WTC11 (cell line): ENCODE results near the gene ANO8.

ENCODE experiments used
- GABPB1 ChIP-seq: sonication (generic); formaldehyde crosslinking; IDR thresholded peaks from 2 replicates; pipeline ENCODE4 v1.8.1; 2023; ENCODE audit warnings: mild to moderate bottlenecking, missing genetic modification reagents
- IRF2 ChIP-seq: sonication (generic); formaldehyde crosslinking; IDR thresholded peaks from 2 replicates; pipeline ENCODE4 v1.8.0; 2022; ENCODE audit warnings: low read depth, missing genetic modification reagents, borderline replicate concordance
- JUN ChIP-seq: sonication (generic); formaldehyde crosslinking; IDR thresholded peaks from 2 replicates; pipeline ENCODE4 v1.8.0; 2023; ENCODE audit warnings: mild to moderate bottlenecking, missing genetic modification reagents
- SP1 ChIP-seq: sonication (generic); formaldehyde crosslinking; conservative IDR thresholded peaks from 2 replicates; pipeline ENCODE4 v1.8.1; 2022; ENCODE audit warnings: missing genetic modification reagents
- ZNF121 ChIP-seq: sonication (generic); formaldehyde crosslinking; IDR thresholded peaks from 2 replicates; pipeline ENCODE4 v1.8.0; 2023; ENCODE audit warnings: missing genetic modification reagents
- ZNF263 ChIP-seq: sonication (generic); formaldehyde crosslinking; IDR thresholded peaks from 2 replicates; pipeline ENCODE4 v1.8.1; 2022; ENCODE audit warnings: low read depth, mild to moderate bottlenecking, moderate library complexity, missing genetic modification reagents
- TF ChIP-seq, protein P1 (sequence below): fragments of 200-600 bp; IDR thresholded peaks from 2 replicates; pipeline ENCODE4 v1.8.0; 2022; ENCODE audit warnings: antibody characterized with exemption
- TF ChIP-seq, protein P2 (sequence below): sonication (generic); formaldehyde crosslinking; IDR thresholded peaks from 2 replicates; pipeline ENCODE4 v1.8.0; 2022; ENCODE audit warnings: mild to moderate bottlenecking, missing genetic modification reagents
- TF ChIP-seq, protein P3 (sequence below): sonication (generic); formaldehyde crosslinking; conservative IDR thresholded peaks from 2 replicates; pipeline ENCODE4 v1.8.1; 2022; ENCODE audit warnings: mild to moderate bottlenecking, missing genetic modification reagents
- TF ChIP-seq, protein P4 (sequence below): sonication (generic); formaldehyde crosslinking; IDR thresholded peaks from 2 replicates; pipeline ENCODE4 v1.8.1; 2023; ENCODE audit warnings: mild to moderate bottlenecking, missing genetic modification reagents
- TF ChIP-seq, protein P5 (sequence below): sonication (generic); formaldehyde crosslinking; IDR thresholded peaks from 2 replicates; pipeline ENCODE4 v1.8.0; 2023; ENCODE audit warnings: missing genetic modification reagents, mild to moderate bottlenecking, borderline replicate concordance
- TF ChIP-seq, protein P6 (sequence below): sonication (generic); formaldehyde crosslinking; IDR thresholded peaks from 2 replicates; pipeline ENCODE4 v1.8.1; 2023; ENCODE audit warnings: mild to moderate bottlenecking, missing genetic modification reagents

DNA sequence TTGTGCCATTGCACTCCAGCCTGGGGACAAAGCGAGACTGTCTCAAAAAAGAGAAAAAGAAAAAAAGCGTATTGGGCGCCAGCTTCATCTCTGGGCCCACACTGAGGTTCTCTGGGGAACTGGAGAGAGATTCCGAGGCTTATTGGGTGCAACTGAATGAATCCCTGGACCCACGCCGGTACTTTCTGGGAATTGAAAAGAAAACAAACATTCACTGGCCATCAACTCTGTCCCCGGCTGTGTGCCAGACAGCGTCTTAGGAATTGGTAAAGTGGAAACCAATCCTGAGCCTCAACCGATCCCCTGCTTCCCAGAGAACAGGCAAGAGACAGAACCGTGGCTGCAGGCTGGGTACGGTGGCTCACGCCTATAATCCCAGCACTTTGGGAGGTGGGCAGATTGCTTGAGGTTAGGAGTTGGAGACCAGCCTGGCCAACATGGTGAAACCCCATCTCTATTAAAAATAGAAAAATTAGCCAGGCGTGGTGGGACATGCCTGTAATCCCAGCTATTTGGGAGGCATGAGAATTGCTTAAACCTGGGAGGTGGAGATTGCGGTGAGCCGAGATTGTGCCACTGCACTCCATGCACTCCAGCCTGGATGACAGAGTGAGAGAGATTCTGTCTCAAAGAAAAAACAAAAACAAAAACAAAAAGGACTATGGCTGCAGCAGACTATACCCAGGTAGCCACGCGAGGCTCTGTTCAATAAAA lies 8.6 kb downstream of the ANO8 start:
- TF ChIP-seq, protein P1, sequence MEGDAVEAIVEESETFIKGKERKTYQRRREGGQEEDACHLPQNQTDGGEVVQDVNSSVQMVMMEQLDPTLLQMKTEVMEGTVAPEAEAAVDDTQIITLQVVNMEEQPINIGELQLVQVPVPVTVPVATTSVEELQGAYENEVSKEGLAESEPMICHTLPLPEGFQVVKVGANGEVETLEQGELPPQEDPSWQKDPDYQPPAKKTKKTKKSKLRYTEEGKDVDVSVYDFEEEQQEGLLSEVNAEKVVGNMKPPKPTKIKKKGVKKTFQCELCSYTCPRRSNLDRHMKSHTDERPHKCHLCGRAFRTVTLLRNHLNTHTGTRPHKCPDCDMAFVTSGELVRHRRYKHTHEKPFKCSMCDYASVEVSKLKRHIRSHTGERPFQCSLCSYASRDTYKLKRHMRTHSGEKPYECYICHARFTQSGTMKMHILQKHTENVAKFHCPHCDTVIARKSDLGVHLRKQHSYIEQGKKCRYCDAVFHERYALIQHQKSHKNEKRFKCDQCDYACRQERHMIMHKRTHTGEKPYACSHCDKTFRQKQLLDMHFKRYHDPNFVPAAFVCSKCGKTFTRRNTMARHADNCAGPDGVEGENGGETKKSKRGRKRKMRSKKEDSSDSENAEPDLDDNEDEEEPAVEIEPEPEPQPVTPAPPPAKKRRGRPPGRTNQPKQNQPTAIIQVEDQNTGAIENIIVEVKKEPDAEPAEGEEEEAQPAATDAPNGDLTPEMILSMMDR: no peak
- no peak for TF ChIP-seq ZNF263 (CRISPR knock-in tag)
- TF ChIP-seq, protein P2, sequence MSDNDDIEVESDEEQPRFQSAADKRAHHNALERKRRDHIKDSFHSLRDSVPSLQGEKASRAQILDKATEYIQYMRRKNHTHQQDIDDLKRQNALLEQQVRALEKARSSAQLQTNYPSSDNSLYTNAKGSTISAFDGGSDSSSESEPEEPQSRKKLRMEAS (CRISPR knock-in tag): no peak
- no peak for TF ChIP-seq GABPB1
- TF ChIP-seq, protein P3, sequence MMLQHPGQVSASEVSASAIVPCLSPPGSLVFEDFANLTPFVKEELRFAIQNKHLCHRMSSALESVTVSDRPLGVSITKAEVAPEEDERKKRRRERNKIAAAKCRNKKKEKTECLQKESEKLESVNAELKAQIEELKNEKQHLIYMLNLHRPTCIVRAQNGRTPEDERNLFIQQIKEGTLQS (CRISPR knock-in tag): no peak
- no peak for TF ChIP-seq IRF2 (CRISPR knock-in tag)
- TF ChIP-seq, protein P4, sequence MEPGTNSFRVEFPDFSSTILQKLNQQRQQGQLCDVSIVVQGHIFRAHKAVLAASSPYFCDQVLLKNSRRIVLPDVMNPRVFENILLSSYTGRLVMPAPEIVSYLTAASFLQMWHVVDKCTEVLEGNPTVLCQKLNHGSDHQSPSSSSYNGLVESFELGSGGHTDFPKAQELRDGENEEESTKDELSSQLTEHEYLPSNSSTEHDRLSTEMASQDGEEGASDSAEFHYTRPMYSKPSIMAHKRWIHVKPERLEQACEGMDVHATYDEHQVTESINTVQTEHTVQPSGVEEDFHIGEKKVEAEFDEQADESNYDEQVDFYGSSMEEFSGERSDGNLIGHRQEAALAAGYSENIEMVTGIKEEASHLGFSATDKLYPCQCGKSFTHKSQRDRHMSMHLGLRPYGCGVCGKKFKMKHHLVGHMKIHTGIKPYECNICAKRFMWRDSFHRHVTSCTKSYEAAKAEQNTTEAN (CRISPR knock-in tag): no peak
- TF ChIP-seq, protein P5, sequence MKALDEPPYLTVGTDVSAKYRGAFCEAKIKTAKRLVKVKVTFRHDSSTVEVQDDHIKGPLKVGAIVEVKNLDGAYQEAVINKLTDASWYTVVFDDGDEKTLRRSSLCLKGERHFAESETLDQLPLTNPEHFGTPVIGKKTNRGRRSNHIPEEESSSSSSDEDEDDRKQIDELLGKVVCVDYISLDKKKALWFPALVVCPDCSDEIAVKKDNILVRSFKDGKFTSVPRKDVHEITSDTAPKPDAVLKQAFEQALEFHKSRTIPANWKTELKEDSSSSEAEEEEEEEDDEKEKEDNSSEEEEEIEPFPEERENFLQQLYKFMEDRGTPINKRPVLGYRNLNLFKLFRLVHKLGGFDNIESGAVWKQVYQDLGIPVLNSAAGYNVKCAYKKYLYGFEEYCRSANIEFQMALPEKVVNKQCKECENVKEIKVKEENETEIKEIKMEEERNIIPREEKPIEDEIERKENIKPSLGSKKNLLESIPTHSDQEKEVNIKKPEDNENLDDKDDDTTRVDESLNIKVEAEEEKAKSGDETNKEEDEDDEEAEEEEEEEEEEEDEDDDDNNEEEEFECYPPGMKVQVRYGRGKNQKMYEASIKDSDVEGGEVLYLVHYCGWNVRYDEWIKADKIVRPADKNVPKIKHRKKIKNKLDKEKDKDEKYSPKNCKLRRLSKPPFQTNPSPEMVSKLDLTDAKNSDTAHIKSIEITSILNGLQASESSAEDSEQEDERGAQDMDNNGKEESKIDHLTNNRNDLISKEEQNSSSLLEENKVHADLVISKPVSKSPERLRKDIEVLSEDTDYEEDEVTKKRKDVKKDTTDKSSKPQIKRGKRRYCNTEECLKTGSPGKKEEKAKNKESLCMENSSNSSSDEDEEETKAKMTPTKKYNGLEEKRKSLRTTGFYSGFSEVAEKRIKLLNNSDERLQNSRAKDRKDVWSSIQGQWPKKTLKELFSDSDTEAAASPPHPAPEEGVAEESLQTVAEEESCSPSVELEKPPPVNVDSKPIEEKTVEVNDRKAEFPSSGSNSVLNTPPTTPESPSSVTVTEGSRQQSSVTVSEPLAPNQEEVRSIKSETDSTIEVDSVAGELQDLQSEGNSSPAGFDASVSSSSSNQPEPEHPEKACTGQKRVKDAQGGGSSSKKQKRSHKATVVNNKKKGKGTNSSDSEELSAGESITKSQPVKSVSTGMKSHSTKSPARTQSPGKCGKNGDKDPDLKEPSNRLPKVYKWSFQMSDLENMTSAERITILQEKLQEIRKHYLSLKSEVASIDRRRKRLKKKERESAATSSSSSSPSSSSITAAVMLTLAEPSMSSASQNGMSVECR (CRISPR knock-in tag): no peak
- TF ChIP-seq, protein P6, sequence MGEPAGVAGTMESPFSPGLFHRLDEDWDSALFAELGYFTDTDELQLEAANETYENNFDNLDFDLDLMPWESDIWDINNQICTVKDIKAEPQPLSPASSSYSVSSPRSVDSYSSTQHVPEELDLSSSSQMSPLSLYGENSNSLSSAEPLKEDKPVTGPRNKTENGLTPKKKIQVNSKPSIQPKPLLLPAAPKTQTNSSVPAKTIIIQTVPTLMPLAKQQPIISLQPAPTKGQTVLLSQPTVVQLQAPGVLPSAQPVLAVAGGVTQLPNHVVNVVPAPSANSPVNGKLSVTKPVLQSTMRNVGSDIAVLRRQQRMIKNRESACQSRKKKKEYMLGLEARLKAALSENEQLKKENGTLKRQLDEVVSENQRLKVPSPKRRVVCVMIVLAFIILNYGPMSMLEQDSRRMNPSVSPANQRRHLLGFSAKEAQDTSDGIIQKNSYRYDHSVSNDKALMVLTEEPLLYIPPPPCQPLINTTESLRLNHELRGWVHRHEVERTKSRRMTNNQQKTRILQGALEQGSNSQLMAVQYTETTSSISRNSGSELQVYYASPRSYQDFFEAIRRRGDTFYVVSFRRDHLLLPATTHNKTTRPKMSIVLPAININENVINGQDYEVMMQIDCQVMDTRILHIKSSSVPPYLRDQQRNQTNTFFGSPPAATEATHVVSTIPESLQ (CRISPR knock-in tag): no peak
- no peak for TF ChIP-seq JUN
- TF ChIP-seq SP1 (CRISPR knock-in tag): no peak
- TF ChIP-seq ZNF121: no peak
